Activated B cell treated with CpG ODN at 0.5 μM for 24 hours (primary cell): ENCODE data around the gene PCDH9. TPM values are rescaled to one million over a fixed set of nuclear protein-coding genes. Genes with fewer than 3 reads are reported as not detected.

Source experiments
- ATAC-seq: fragments of 200-7000 bp; cut with Tn5 transposase; one replicate; pipeline ENCODE4 v1.10.0; 2021; ENCODE audit warnings: low read depth, mild to moderate bottlenecking, moderate library complexity
- CTCF ChIA-PET: fragments of 350-600 bp; sonication (Branson Sonifier 250); formaldehyde crosslinking; loops from one replicate; lab custom pipeline; 2021; ENCODE audit warnings: antibody characterized with exemption; lab: Charles Lee
- POLR2A ChIA-PET: fragments of 350-600 bp; sonication (Branson Sonifier 250); formaldehyde crosslinking; loops from one replicate; lab custom pipeline; 2021; ENCODE audit warnings: antibody characterized with exemption; lab: Charles Lee
- DNase-seq: peaks from one replicate; pipeline ENCODE4 v3.0.0; 2022
- H3K27ac Mint-ChIP-seq: one replicate; pipeline ENCODE4 v1.8.0; 2020; ENCODE audit warnings: mixed read lengths
- H3K27me3 Mint-ChIP-seq: one replicate; pipeline ENCODE4 v1.8.0; 2021; ENCODE audit warnings: mixed read lengths
- H3K36me3 Mint-ChIP-seq: one replicate; pipeline ENCODE4 v1.8.0; 2021; ENCODE audit warnings: low read depth, mixed read lengths
- H3K4me1 Mint-ChIP-seq: one replicate; pipeline ENCODE4 v1.8.0; 2021; ENCODE audit warnings: mixed read lengths
- H3K4me3 Mint-ChIP-seq: one replicate; pipeline ENCODE4 v1.8.0; 2020; ENCODE audit warnings: mild to moderate bottlenecking, mixed read lengths
- H3K9me3 Mint-ChIP-seq: one replicate; pipeline ENCODE4 v1.8.0; 2020; ENCODE audit warnings: mixed read lengths
- intact Hi-C: fragments of 100-400 bp; cut with micrococcal nuclease; formaldehyde crosslinking; loops from one replicate; pipeline ENCODE4 v1.15.1; 2024
- total RNA-seq: library from RNA; stranded (reverse); gene quantifications from 2 replicates; pipeline ENCODE4 v1.2.3, GENCODE V29; 2022
- TF ChIP-seq, protein P1 (sequence below): fragments of 200-600 bp; IDR thresholded peaks from one replicate; pipeline ENCODE4 v1.8.0; 2022; ENCODE audit warnings: antibody characterized with exemption, mild to moderate bottlenecking

Gene PCDH9
- total RNA-seq, 1 donor from 2014 or later, result 6.4 TPM

DNA sequence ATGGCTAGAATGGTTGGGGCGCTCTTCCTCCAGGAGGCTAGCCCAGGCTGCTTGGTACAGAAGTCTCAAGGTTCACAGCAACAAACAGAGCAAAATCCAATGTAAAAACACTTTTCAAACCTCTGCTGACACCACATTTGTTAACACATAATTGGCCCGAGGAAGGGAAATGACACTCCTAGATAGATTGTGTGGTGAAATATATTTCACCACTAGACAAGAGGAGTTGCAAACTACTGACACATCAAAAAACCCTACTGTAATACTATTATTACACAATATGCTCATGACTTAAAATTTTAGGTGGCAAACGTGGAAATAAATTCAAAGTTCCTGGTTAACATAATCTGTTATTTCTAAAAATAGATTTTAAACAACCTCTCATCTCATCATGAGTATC lies 643.6 kb downstream of the PCDH9 start:
- Mint-ChIP-seq H3K27me3 (no peaks in the 10 kb centered on the region), H3K36me3 (no peaks in the 10 kb centered on the region), H3K4me1 (no peaks in the 10 kb centered on the region), H3K4me3 (no peak overlapping the region), H3K27ac (no peak overlapping the region), H3K9me3 (no peaks in the 10 kb centered on the region)
- DNase-seq (no peak), ATAC-seq (no peak)
- CTCF ChIA-PET, result no interaction called here
- TF ChIP-seq, protein P1, sequence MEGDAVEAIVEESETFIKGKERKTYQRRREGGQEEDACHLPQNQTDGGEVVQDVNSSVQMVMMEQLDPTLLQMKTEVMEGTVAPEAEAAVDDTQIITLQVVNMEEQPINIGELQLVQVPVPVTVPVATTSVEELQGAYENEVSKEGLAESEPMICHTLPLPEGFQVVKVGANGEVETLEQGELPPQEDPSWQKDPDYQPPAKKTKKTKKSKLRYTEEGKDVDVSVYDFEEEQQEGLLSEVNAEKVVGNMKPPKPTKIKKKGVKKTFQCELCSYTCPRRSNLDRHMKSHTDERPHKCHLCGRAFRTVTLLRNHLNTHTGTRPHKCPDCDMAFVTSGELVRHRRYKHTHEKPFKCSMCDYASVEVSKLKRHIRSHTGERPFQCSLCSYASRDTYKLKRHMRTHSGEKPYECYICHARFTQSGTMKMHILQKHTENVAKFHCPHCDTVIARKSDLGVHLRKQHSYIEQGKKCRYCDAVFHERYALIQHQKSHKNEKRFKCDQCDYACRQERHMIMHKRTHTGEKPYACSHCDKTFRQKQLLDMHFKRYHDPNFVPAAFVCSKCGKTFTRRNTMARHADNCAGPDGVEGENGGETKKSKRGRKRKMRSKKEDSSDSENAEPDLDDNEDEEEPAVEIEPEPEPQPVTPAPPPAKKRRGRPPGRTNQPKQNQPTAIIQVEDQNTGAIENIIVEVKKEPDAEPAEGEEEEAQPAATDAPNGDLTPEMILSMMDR, result no peak
- intact Hi-C loops, result no loop called here
- POLR2A ChIA-PET, result no interaction called here

DNA sequence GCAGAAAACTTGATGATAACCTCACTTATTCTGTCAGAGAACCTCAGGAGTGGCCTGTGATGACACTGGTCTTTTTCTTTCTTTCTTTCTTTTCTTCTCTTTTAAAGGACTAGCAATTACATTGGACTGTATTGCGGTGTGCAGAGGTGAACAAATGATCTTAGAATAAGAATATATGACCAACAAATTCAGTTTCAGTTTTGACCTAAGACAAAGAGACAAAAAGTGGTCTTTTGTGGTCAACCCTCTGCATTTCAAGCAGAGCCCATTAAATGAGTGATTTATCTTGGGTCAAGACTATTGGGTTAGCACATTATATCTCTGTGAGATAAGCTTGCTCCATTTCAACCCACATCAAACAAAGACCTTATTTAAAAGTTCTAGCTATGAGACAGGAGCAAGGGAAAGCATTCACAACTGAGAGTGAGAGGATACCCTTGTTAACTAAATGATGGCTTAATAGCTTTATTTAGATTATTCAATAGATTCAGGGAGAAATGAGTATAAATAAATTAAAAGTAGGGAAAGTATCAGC lies 644.4 kb downstream of the PCDH9 start:
- Mint-ChIP-seq H3K27me3 (no peaks in the 10 kb centered on the region), H3K36me3 (no peaks in the 10 kb centered on the region), H3K4me1 (no peaks in the 10 kb centered on the region), H3K27ac (no peak overlapping the region), H3K4me3 (no peak overlapping the region), H3K9me3 (no peaks in the 10 kb centered on the region)
- POLR2A ChIA-PET, result no interaction called here
- TF ChIP-seq, protein P1, result no peak
- intact Hi-C loops, result no loop called here
- CTCF ChIA-PET, result no interaction called here
- DNase-seq, result no peak
- ATAC-seq, result no peak

DNA sequence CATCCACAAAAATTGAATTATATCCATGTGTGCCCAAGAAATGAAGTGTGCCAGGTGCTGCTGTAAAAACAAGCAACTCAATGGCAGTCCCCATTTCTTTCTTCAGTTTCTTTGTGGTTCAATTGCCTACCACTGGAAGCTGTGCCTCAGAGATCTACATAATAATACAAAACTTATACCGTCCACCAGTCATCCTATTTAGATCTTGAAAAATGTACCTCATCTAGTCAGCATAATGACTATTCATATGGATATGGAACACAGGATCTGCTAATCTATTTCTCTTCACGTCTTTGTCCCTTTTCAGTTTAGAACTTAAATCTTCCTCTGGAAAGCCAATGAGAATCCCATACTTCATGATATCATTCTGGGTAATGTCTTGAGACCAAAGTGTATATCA lies 648.5 kb downstream of the PCDH9 start:
- intact Hi-C loops, result no loop called here
- no peak overlapping the region for H3K4me3 Mint-ChIP-seq
- ChIA-PET POLR2A (no interaction called here), CTCF (no interaction called here)
- H3K27me3 Mint-ChIP-seq, result no peaks in the 10 kb centered on the region
- H3K4me1 Mint-ChIP-seq, result no peaks in the 10 kb centered on the region
- H3K27ac Mint-ChIP-seq, result no peak overlapping the region
- DNase-seq (no peak), ATAC-seq (no peak)
- H3K36me3 Mint-ChIP-seq, result no peaks in the 10 kb centered on the region
- H3K9me3 Mint-ChIP-seq, result no peaks in the 10 kb centered on the region
- TF ChIP-seq, protein P1, result no peak

DNA sequence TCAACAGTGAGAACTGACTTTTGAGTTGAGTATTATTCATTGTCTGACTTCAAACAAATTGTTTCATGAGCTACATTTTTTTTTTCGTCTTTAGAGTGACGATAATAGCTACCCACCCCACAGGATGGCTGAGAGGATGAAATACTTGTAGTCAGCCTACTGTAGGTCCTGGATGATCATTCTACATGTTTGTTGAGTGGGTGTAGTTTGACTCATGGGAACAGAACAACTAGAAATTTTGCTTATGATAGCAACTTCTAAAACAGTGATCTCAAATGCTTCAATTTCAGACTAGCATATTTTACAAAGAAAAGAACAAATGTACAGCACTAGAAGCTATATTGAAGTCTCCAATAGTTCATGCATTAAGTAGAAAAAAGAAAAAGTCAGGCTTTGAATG lies 651.8 kb downstream of the PCDH9 start:
- ChIA-PET CTCF (no interaction called here), POLR2A (no interaction called here)
- intact Hi-C loops, result no loop called here
- Mint-ChIP-seq H3K36me3 (no peaks in the 10 kb centered on the region), H3K27ac (no peak overlapping the region), H3K4me3 (no peak overlapping the region), H3K27me3 (no peaks in the 10 kb centered on the region), H3K9me3 (no peaks in the 10 kb centered on the region), H3K4me1 (no peaks in the 10 kb centered on the region)
- DNase-seq, result no peak
- TF ChIP-seq, protein P1, result no peak
- no peak for ATAC-seq

DNA sequence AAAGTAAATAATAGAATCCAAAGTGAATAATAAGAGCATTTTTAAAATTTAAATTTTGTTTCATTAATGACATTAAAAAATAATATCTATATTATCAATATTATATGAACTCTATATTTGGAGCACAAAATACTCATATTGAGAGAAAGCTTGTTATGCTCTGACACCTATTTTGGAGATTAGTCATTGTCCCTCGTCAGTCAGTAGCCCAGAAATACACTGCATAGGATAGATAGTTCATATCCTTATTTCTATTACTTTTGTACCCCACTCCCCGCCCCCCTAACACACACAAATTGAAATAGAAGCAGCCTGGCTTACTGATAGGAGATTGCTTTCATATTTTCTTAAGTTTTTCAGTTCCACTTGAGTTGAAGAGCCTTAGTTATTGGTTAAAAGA lies 652.8 kb downstream of the PCDH9 start:
- H3K36me3 Mint-ChIP-seq, result no peaks in the 10 kb centered on the region
- ChIA-PET POLR2A (no interaction called here), CTCF (no interaction called here)
- H3K27ac Mint-ChIP-seq, result no peak overlapping the region
- no peaks in the 10 kb centered on the region for H3K4me1 Mint-ChIP-seq
- ATAC-seq (no peak), DNase-seq (no peak)
- TF ChIP-seq, protein P1, result no peak
- no peaks in the 10 kb centered on the region for H3K9me3 Mint-ChIP-seq
- H3K27me3 Mint-ChIP-seq, result no peaks in the 10 kb centered on the region
- H3K4me3 Mint-ChIP-seq, result no peak overlapping the region
- intact Hi-C loops, result no loop called here
